Myocyte (in vitro differentiated cells): ENCODE results near the gene SNX25. TPM values are rescaled to one million over a fixed set of nuclear protein-coding genes. Genes with fewer than 3 reads are reported as not detected.
"Not testable (repeated sequence)": the region's sequence is repeated elsewhere in the genome, so short reads cannot be mapped to it uniquely, and the experiment has no call there.

Experiments used
- DNase-seq: peaks from one replicate; pipeline ENCODE4 v3.0.0-alpha.2; 2012; ENCODE audit warnings: low read depth
- total RNA-seq: library from RNA; depleted of rRNA; stranded (reverse); fragments of >200 nt; gene quantifications from 2 replicates; pipeline ENCODE4 v1.2.3, GENCODE V29; 2014

SNX25 gene
- total RNA-seq, 1 donor from 2014 or later = 16.7 TPM

GRCh38 chr4:185229021-185229818, 19.8 kb downstream of the SNX25 start:
- DNase-seq = no peak

GRCh38 chr4:185232370-185232769, 23.0 kb downstream of the SNX25 start:
- DNase-seq = no peak

- DNase-seq = no peak
Measured at GRCh38 chr4:185235119-185235842, 25.9 kb downstream of the SNX25 start.

- no peak for DNase-seq
Measured at GRCh38 chr4:185235843-185236503, 26.6 kb downstream of the SNX25 start.

GRCh38 chr4:185237175-185237574, 27.8 kb downstream of the SNX25 start:
- DNase-seq = no peak

GRCh38 chr4:185238215-185238681, 28.9 kb downstream of the SNX25 start:
- peak; percentile 26 for DNase-seq

GRCh38 chr4:185238750-185239149, 29.4 kb downstream of the SNX25 start:
- DNase-seq = no peak

- not testable (repeated sequence) for DNase-seq
Measured at GRCh38 chr4:185240486-185240885, 31.1 kb downstream of the SNX25 start.

- DNase-seq = no peak
Measured at GRCh38 chr4:185242749-185243533, 33.5 kb downstream of the SNX25 start.

GRCh38 chr4:185243879-185244278, 34.5 kb downstream of the SNX25 start:
- no peak for DNase-seq

- DNase-seq = peak; percentile 46
Measured at GRCh38 chr4:185244763-185245162, 35.4 kb downstream of the SNX25 start.

GRCh38 chr4:185246453-185246852, 37.1 kb downstream of the SNX25 start:
- no peak for DNase-seq

GRCh38 chr4:185247151-185247550, 37.8 kb downstream of the SNX25 start:
- no peak for DNase-seq

GRCh38 chr4:185248393-185249039, 39.1 kb downstream of the SNX25 start:
- DNase-seq = no peak

- no peak for DNase-seq
Measured at GRCh38 chr4:185249105-185249504, 39.7 kb downstream of the SNX25 start.

- no peak for DNase-seq
Measured at GRCh38 chr4:185254434-185254833, 45.0 kb downstream of the SNX25 start.

- no peak for DNase-seq
Measured at GRCh38 chr4:185255868-185256267, 46.5 kb downstream of the SNX25 start.

GRCh38 chr4:185256446-185256845, 47.0 kb downstream of the SNX25 start:
- DNase-seq = no peak

- no peak for DNase-seq
Measured at GRCh38 chr4:185257086-185257485, 47.7 kb downstream of the SNX25 start.

- DNase-seq = no peak
Measured at GRCh38 chr4:185257694-185258093, 48.3 kb downstream of the SNX25 start.

- DNase-seq = peak; percentile 85
Measured at GRCh38 chr4:185258741-185259140, 49.3 kb downstream of the SNX25 start.
